Neuronal stem cell (in vitro differentiated cells): ENCODE data around the gene ABCB9.
A peak's percentile ranks its signal among the peaks of the same experiment; 100 is the strongest.

Source experiments
- DNase-seq: peaks from one replicate; pipeline ENCODE4 v3.0.0-alpha.2; 2013; ENCODE audit warnings: low spot score
- H2AFZ ChIP-seq: one replicate; pipeline ENCODE4 v1.6.1; 2013; ENCODE audit warnings: mild to moderate bottlenecking, low read length, inconsistent platforms
- H2AK5ac ChIP-seq: 2 replicates; pipeline ENCODE4 v1.6.1; 2013; ENCODE audit warnings: low read depth, mild to moderate bottlenecking, inconsistent platforms, low read length, moderate library complexity, mixed read lengths
- H2BK120ac ChIP-seq: 2 replicates; pipeline ENCODE4 v1.6.1; 2013; ENCODE audit warnings: low read depth, mild to moderate bottlenecking, inconsistent platforms, low read length, moderate library complexity, mixed read lengths
- H2BK12ac ChIP-seq: one replicate; pipeline ENCODE4 v1.6.1; 2013; ENCODE audit warnings: low read length, inconsistent platforms
- H2BK15ac ChIP-seq: 2 replicates; pipeline ENCODE4 v1.6.1; 2013; ENCODE audit warnings: mild to moderate bottlenecking, low read length, inconsistent platforms, mixed read lengths
- H2BK5ac ChIP-seq: one replicate; pipeline ENCODE4 v1.6.1; 2013; ENCODE audit warnings: inconsistent platforms, mild to moderate bottlenecking, low read length, moderate library complexity
- H3K14ac ChIP-seq: one replicate; pipeline ENCODE4 v1.6.1; 2013; ENCODE audit warnings: low read length, inconsistent platforms
- H3K18ac ChIP-seq: 2 replicates; pipeline ENCODE4 v1.6.1; 2013; ENCODE audit warnings: low read length, inconsistent platforms
- H3K23ac ChIP-seq: 2 replicates; pipeline ENCODE4 v1.6.1; 2013; ENCODE audit warnings: low read depth, mild to moderate bottlenecking, mixed read lengths, low read length, inconsistent platforms; ENCODE audit not compliant: poor library complexity
- H3K27ac ChIP-seq: replicated peaks from 3 replicates; pipeline ENCODE4 v1.5.1; 2013; ENCODE audit warnings: low read length, inconsistent platforms
- H3K27me3 ChIP-seq, 3 experiments: 2 replicates each; pipeline ENCODE4 v1.6.1; 2013; ENCODE audit warnings: low read length in 3 of 3, mild to moderate bottlenecking in 2 of 3, inconsistent platforms in 1 of 3, low read depth in 1 of 3, mixed read lengths in 1 of 3, moderate library complexity in 1 of 3; ENCODE audit not compliant: control insufficient read depth in 3 of 3, insufficient read depth in 3 of 3
- H3K36me3 ChIP-seq, 2 donors: replicated peaks in 1 of 2; 2 replicates each; pipeline ENCODE4 v1.6.1; 2013; ENCODE audit warnings: low read length in 2 of 2; ENCODE audit not compliant: control insufficient read depth in 2 of 2, insufficient read depth in 2 of 2
- H3K4ac ChIP-seq: 2 replicates; pipeline ENCODE4 v1.6.1; 2013; ENCODE audit warnings: inconsistent platforms, mild to moderate bottlenecking, low read length, moderate library complexity
- H3K4me1 ChIP-seq, 2 donors: 1 replicate in 1 of 2; 2 replicates in 1 of 2; pipeline ENCODE4 v1.6.1; 2013; ENCODE audit warnings: low read length in 2 of 2, low read depth in 1 of 2; ENCODE audit not compliant: control insufficient read depth in 2 of 2, insufficient read depth in 1 of 2
- H3K4me2 ChIP-seq: one replicate; pipeline ENCODE4 v1.6.1; 2013; ENCODE audit warnings: mild to moderate bottlenecking, low read length, inconsistent platforms; ENCODE audit not compliant: insufficient read depth, poor library complexity, severe bottlenecking
- H3K4me3 ChIP-seq, 2 donors: 2 replicates each; pipeline ENCODE4 v1.5.1; 2013; ENCODE audit warnings: low read length in 2 of 2, mild to moderate bottlenecking in 2 of 2, inconsistent platforms in 1 of 2, moderate library complexity in 1 of 2
- H3K79me1 ChIP-seq: one replicate; pipeline ENCODE4 v1.6.1; 2013; ENCODE audit warnings: low read depth, mild to moderate bottlenecking, inconsistent platforms, low read length, moderate library complexity
- H3K9ac ChIP-seq: one replicate; pipeline ENCODE4 v1.6.1; 2013; ENCODE audit warnings: mild to moderate bottlenecking, low read depth, low read length, inconsistent platforms; ENCODE audit not compliant: poor library complexity
- H3K9me3 ChIP-seq, 2 donors: replicated peaks in 1 of 2; 2 replicates each; pipeline versions ENCODE3 to v1.6.1; 2013; ENCODE audit warnings: low read length in 2 of 2, mild to moderate bottlenecking in 2 of 2, inconsistent platforms in 1 of 2, low read depth in 1 of 2, mixed read lengths in 1 of 2, moderate library complexity in 1 of 2; ENCODE audit not compliant: control insufficient read depth in 2 of 2, insufficient read depth in 1 of 2
- H4K8ac ChIP-seq: one replicate; pipeline ENCODE4 v1.6.1; 2013; ENCODE audit warnings: low read depth, mild to moderate bottlenecking, inconsistent platforms, low read length, moderate library complexity
- H4K91ac ChIP-seq: one replicate; pipeline ENCODE4 v1.6.1; 2013; ENCODE audit warnings: low read length, low read depth, mild to moderate bottlenecking, inconsistent platforms; ENCODE audit not compliant: poor library complexity
- WGBS, 2 donors: extraction: QIAGEN DNeasy Blood & Tissue Kit; methylation state at CpG; one replicate each; pipeline ENCODE4 v1.1.7; 2013; ENCODE audit warnings: missing lambda C conversion rate in 2 of 2, mixed read lengths in 1 of 2; ENCODE audit not compliant: insufficient read length in 2 of 2, insufficient replicate concordance in 1 of 2; ENCODE audit errors: extremely low coverage in 2 of 2; 5-methylcytosine and 5-hydroxymethylcytosine counted together

The ABCB9 gene

DNA sequence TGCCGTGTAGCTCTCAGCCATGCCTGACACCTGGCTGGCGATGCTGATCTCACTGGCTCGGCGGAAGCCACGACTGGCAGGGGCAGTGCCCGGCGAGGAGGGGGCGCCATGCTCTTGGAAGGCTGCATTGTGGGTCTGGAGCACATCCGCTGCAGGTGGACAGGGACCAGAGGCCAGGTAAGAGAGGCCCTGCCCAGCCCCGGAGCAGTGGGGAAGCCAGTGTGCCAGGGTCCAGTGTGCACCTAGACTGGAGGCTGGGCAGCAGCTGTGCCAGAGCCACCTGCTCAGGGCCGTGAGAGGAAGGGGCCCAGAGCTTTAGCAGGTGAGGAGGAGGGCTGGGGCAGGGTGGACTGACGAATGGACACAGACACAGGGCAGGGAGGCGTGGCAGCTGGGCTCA is 24.3 kb upstream of the ABCB9 start:
- no peaks in the 10 kb centered on the region for H3K4me1 ChIP-seq
- H3K79me1 ChIP-seq = peaks cover 3% of the 10 kb centered on the region
- H3K9ac ChIP-seq = peak overlapping the region; percentile 84
- H2AFZ ChIP-seq = no peak overlapping the region
- H3K23ac ChIP-seq = peak overlapping the region; percentile 65
- peak overlapping the region; percentile 58 for H2BK15ac ChIP-seq
- H2AK5ac ChIP-seq = peak overlapping the region; percentile 84
- no CpG with 5 or more reads among the region's 13 CpGs for WGBS, 2 donors
- peak overlapping the region; percentile 3 for H2BK5ac ChIP-seq
- no peak for DNase-seq
- H3K27me3 ChIP-seq = no peaks in the 10 kb centered on the region
- H2BK120ac ChIP-seq = no peak overlapping the region
- no peak overlapping the region for H3K4ac ChIP-seq
- no peaks in the 10 kb centered on the region for H3K9me3 ChIP-seq
- H3K18ac ChIP-seq = peak overlapping the region; percentile 48
- no peak overlapping the region for H3K4me3 ChIP-seq
- peak overlapping the region; percentile 3 for H4K8ac ChIP-seq
- H3K27ac ChIP-seq = no peak overlapping the region
- no peak overlapping the region for H3K4me2 ChIP-seq
- H2BK12ac ChIP-seq = no peak overlapping the region
- no peak overlapping the region for H4K91ac ChIP-seq
- peaks cover 0 to 17% of the 10 kb centered on the region in 2 donors for H3K36me3 ChIP-seq
- H3K14ac ChIP-seq = peak overlapping the region; percentile 9

GRCh38 chr12:122989874-122990419 is 23.7 kb upstream of the ABCB9 start:
- H2BK120ac ChIP-seq = no peak overlapping the region
- no peaks in the 10 kb centered on the region for H3K27me3 ChIP-seq
- H4K91ac ChIP-seq = no peak overlapping the region
- no peak overlapping the region for H2BK12ac ChIP-seq
- H3K36me3 ChIP-seq = peaks cover 0 to 17% of the 10 kb centered on the region in 2 donors
- H3K4ac ChIP-seq = no peak overlapping the region
- peak overlapping the region; percentile 26 for H2BK15ac ChIP-seq
- H2AFZ ChIP-seq = no peak overlapping the region
- no peak overlapping the region for H3K18ac ChIP-seq
- H3K9me3 ChIP-seq = no peaks in the 10 kb centered on the region
- no peak overlapping the region for H3K14ac ChIP-seq
- H3K79me1 ChIP-seq = peaks cover 3% of the 10 kb centered on the region
- no peak overlapping the region for H3K4me2 ChIP-seq
- H3K9ac ChIP-seq = no peak overlapping the region
- peak overlapping the region; percentile 3 for H2BK5ac ChIP-seq
- no peak overlapping the region for H3K4me3 ChIP-seq
- no CpG with 5 or more reads among the region's 22 CpGs for WGBS, 2 donors
- H3K23ac ChIP-seq = no peak overlapping the region
- H3K4me1 ChIP-seq = peaks cover 0 to 4% of the 10 kb centered on the region in 2 donors
- DNase-seq = no peak
- no peak overlapping the region for H3K27ac ChIP-seq
- H2AK5ac ChIP-seq = no peak overlapping the region
- no peak overlapping the region for H4K8ac ChIP-seq

DNA sequence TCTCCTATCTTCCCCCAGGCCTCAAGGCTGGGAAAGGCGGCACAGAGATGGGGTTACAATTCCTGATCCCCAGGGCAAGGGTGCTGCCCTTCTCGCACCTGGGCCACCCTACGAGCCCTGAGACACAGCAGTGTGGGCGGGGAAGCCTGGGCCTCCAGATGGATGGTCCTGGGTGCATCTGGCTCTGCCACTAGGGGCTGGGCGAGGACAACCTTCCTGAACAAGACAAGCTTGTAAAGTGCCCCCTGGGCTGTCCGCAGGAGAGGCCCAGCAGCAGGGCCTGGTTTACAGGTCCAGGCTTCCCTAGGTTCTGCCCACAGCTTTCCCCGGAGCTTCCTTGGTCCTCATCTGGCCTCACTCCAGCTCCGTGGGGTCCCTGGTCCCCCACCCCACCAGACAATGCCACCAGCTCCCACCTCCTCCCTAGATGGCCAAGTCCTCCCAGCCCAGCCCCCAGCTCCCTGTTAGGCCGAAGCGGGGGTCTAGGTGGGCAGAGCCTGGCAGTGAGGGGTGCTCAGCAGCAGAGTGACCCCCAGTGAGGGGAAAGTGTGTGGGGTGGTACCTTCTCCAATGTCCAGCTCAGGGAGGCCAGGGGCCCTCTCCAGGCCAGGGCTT is 23.1 kb upstream of the ABCB9 start:
- Histone ChIP-seq H4K8ac (no peak overlapping the region), H3K27me3 (no peaks in the 10 kb centered on the region), H3K27ac (no peak overlapping the region), H3K23ac (peak overlapping the region; percentile 43), H2BK120ac (no peak overlapping the region), H2AK5ac (peak overlapping the region; percentile 56), H3K79me1 (peaks cover 3% of the 10 kb centered on the region), H3K4me3 (no peak overlapping the region), H3K9me3 (no peaks in the 10 kb centered on the region), H2BK15ac (no peak overlapping the region), H3K36me3 (peaks cover 0 to 17% of the 10 kb centered on the region in 2 donors), H3K4me1 (peaks cover 0 to 10% of the 10 kb centered on the region in 2 donors), H3K9ac (no peak overlapping the region), H2BK12ac (peak overlapping the region; percentile 41), H3K18ac (no peak overlapping the region), H4K91ac (no peak overlapping the region), H2AFZ (no peak overlapping the region), H3K4ac (no peak overlapping the region), H3K14ac (no peak overlapping the region), H2BK5ac (no peak overlapping the region), H3K4me2 (no peak overlapping the region)
- WGBS, 2 donors = no CpG with 5 or more reads among the region's 10 CpGs
- no peak for DNase-seq

GRCh38 chr12:122988612-122989212 is 22.4 kb upstream of the ABCB9 start:
- Histone ChIP-seq H3K27ac (no peak overlapping the region), H3K9me3 (no peaks in the 10 kb centered on the region), H3K9ac (no peak overlapping the region), H2BK120ac (no peak overlapping the region), H4K91ac (no peak overlapping the region), H2BK12ac (no peak overlapping the region), H3K4ac (no peak overlapping the region), H4K8ac (peak overlapping the region; percentile 17), H3K14ac (no peak overlapping the region), H2BK5ac (no peak overlapping the region), H3K4me3 (no peak overlapping the region), H3K4me1 (peaks cover 0 to 16% of the 10 kb centered on the region in 2 donors), H2AK5ac (peak overlapping the region; percentile 56), H2BK15ac (no peak overlapping the region), H2AFZ (no peak overlapping the region), H3K18ac (no peak overlapping the region), H3K4me2 (no peak overlapping the region), H3K27me3 (no peaks in the 10 kb centered on the region), H3K79me1 (peaks cover 3% of the 10 kb centered on the region), H3K23ac (peak overlapping the region; percentile 43), H3K36me3 (peaks cover 0 to 17% of the 10 kb centered on the region in 2 donors)
- DNase-seq = no peak
- WGBS, 2 donors = no CpG with 5 or more reads among the region's 21 CpGs
